GM19452 (cell line): ENCODE measurements around the gene SMAD1.
"Not testable (repeated sequence)": the region's sequence is repeated elsewhere in the genome, so short reads cannot be mapped to it uniquely, and the experiment has no call there.

Experiments
- ATAC-seq: cut with Tn5 transposase; IDR thresholded peaks from one replicate; pipeline ENCODE4 v1.9.1; 2021; ENCODE audit not compliant: unreplicated experiment

SMAD1 gene

DNA sequence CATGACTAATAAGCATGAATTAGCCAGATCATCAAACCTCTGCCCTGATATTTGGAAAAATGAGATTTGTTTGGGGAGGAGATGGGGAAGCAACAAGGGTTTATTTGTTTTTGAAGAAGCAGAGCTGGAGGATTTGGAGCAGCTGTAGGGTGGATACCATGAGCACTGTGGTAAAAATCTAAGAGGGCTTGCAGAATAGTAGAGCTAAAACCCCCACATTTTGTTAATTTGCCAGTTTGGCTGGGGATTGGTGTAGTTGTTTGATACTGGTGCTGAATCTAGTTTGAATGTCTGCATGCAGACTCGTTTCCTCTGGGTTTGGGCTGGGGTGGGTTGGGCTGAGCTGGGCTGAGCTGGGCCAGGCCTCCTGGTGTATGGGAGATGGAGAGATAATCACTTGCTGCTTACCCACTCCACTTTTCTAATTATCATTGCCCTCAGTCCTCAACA is 43.7 kb downstream of the SMAD1 start:
- ATAC-seq, result no peak

DNA sequence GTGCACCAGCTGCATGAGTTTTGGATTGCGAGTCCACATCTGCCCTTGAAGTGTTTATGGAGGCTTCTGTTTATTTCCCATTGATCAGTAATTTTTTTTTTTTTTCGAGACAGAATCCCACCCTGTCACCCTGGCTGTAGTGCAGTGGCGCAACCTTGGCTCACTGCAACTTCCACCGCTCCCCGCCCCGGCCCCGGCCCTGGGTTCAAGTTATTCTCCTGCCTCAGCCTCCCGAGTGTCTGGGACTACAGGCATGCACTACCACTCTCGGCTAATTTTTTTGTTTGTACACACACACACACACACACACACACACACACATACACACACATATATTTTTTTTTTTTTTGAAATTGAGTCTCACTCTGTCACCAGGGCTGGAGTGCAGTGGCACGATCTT is 46.1 kb downstream of the SMAD1 start:
- no peak for ATAC-seq

DNA sequence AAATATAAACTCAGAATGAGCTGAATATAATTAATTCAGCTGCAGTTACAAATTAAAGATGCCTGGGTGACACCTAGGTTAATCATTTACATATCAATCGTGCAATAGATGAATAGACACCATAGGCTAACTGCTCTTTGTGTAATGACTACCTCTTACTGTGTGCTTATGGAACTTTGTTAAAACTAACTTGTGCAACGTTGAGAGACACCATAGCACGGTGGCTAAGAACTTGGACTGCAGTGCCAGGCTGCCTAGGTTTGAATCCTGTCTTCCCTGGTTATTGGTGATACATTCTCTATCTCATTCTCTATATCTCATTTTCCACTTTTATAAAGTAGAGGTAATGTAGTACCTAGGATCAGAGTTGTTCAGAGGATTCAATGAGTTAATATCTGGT is 46.9 kb downstream of the SMAD1 start:
- ATAC-seq, result no peak

DNA sequence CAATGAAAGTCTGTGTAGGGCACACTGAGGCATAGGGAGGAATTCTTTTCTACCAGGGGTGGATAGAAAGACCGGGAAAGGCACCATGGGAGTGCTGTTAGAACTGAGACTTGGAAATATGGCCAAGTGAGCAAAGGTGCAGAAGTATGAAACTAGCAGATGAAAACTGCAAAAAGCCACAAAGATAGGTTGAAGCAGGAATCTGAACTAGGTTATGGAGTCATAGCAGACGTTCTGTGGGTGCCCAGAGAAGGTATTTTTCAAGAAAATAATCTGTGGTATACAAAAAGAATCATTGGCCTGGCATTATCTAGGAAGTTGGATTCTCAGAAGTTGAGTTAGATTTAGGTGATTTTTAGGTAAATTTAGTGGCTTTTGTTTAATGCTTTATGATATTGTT is 48.5 kb downstream of the SMAD1 start:
- ATAC-seq, result no peak

DNA sequence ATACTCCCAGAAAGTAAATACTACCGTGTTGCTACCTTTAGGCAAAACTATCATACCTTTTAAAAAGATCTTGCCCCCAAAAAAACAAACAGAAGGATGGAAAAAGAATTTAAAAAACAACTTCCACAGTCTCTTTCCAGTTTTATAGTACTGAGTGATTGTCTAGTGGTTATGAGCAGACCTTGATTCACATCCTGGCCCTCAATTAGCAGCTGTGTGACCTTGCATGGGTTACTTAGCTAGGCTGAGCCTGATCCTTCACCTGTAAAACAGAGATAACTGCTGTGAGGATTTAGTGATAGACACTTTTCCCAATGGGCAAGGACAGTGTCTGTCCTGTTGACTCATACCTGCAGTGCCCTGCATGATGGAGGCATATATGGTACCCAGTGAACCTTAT is 49.0 kb downstream of the SMAD1 start:
- no peak for ATAC-seq

DNA sequence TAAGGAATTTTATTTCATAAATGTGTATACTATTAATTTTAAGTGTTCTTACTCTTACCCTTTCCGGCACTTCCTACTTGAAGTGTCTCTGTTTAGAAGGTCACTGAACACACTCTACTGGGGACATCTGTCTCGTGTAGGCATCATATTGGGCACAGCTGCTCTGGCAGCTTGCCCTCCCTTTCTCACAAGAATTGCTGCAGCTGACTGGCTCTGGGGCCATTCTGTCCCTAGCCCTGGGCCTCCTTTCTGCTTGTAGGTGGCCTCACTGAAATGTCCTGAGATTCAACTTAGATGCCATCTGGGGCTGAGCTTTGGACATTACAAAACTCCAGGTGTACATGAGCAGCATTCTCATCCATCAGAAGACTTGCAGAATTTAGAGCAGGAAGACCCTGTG is 49.6 kb downstream of the SMAD1 start:
- no peak for ATAC-seq

DNA sequence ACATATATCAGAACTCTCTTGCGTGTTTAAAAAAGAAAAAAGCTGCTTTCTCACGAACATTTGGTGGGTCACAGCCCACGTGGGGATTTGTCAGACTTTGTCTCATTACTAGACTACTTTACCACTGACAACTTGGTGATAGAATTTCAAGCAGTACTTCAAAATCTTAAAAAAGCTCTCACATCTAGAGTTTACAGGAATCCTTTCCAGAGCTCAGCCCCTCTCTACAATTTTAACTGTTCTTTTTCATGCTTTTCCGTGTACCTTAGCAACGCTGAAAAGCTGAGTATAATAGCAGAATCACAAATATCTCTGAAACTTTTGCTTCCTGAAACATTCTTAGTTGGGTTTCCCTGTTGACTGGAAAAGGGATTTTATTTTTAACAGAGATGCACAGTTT is 50.2 kb downstream of the SMAD1 start:
- no peak for ATAC-seq

DNA sequence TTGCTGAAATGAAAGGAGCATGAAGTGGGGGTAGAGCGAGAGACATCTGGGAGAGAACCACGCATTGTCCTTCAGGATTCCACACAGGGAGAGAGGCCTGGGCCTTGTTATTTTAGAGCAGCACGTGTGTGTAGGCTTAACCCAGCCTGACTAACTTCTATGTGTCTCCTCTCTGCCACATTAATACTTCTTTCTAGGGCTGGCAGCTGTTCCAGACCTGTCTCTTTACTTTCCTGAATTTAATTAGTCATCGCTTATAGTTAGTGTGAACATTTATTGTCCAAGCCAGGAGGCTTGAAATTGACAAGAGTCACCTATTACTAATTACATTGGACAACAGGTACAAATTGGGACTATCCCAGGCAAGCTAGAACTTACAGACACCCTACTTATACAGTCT is 51.3 kb downstream of the SMAD1 start:
- no peak for ATAC-seq

DNA sequence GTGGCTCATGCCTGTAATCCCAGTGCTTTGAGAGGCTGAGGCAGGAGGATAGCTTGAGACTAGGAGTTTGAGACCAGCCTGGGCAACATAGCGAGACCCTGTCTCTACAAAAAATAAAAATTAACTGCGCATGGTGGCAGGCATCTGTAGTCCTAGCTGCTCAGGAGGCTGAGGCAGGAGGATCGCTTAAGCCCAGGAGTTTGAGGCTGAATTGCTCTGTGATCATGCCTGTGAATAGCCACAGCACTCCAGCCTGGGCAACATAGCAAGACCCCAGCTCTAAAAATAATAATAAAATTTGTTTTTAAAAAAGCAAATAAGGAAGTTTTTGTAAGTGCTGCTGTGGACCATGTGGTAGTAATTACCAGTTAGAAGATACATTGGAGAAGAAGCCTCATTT is 51.8 kb downstream of the SMAD1 start:
- not testable (repeated sequence) for ATAC-seq

DNA sequence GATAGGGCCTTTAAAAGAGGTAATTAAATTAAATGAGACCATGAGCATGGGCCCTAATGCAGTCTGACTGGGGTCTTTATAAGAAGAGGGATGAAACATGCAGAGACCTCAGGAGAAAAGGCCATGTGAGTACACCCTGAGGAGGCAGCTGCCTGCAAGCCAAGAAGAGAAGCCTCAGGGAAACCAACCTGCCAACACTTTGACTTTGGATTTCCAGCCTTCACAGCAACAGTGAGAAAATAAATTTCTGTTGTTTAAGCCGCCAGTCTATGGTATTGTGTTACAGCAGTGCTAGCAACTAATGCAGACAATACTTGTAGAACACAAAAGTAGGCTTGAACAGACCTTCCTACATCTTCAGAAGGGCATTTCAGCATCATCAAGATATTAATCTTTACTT is 52.3 kb downstream of the SMAD1 start:
- no peak for ATAC-seq

DNA sequence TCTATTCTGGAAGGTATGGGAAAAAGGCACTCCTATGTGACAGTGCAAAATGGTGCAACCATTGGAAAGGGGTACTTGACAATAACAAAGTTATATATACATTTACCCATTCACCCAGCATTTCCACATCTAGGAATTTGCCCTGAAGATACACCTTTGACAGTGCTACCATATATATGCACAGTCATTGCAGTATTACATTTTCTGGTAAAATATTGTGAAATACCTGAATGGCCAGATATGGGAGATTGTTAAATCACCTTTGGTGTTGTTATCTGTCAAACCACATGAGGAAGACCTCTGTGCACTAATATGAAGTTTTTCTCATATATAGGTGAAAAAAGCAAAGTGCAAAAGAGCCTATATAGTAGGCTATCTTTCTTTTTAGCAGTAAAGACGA is 53.5 kb downstream of the SMAD1 start:
- no peak for ATAC-seq

DNA sequence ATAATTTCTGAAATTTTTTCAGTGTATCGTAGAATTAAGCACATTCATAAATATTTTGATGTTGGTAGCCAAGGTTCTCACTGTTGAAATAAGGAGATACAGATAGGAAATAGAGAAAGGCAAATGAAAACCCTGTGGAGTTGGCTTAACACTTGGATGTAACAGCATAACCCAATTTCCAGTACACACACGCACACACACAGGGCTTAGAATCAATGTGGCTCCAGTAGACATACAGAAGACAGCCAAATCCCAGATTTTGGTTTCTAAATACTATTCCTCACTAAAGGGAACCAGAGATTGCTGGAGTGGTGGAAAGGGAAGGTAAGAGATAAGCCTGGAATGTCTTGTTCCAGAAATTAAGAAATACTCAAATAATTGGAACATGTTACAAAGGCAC is 54.4 kb downstream of the SMAD1 start:
- no peak for ATAC-seq

DNA sequence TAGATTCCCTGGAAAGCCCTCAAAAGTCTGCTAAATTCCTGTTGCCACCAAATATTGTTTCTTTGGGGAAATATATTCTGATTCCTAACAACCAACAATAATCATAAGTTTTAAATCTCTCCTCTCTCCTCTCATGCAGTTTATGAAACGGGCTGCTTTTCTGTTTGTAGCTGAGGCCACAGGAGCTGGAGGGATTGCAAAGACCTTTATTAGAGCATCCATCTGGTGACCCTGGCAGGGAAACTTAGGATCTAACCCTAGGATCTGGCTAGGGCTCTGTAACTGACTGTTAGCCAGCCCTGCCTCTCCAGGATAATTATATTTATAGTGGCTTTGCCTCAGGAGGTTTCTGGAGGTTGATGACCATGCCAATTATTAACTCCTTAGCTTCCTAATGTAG is 56.9 kb downstream of the SMAD1 start:
- no peak for ATAC-seq

DNA sequence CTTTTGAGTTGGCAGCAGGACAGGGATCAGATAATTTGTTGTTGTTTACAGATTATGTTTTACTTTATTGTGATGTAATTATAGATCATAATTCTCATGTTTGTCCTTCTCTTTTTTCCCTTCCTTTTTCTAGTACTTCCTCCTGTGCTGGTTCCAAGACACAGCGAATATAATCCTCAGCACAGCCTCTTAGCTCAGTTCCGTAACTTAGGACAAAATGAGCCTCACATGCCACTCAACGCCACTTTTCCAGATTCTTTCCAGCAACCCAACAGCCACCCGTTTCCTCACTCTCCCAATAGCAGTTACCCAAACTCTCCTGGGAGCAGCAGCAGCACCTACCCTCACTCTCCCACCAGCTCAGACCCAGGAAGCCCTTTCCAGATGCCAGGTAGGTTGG is 58.0 kb downstream of the SMAD1 start:
- no peak for ATAC-seq

DNA sequence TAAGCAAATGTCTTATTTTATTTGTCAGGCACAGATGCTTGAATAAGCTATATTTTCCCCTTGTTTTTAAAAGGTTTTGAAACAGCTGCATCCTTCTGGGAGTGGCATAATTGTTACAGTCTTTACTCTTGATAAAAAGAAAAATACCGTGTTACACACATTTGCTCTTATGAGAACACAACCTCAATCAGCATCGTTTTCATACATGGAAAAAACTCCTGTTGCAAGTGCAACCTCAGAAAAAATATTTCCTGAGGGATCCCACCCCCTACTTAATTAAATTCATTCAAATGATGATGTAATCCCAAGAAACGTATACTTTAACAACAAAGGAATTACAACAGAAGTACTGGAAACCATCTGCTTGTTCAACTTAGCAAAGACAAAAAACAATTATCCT is 58.6 kb downstream of the SMAD1 start:
- no peak for ATAC-seq

DNA sequence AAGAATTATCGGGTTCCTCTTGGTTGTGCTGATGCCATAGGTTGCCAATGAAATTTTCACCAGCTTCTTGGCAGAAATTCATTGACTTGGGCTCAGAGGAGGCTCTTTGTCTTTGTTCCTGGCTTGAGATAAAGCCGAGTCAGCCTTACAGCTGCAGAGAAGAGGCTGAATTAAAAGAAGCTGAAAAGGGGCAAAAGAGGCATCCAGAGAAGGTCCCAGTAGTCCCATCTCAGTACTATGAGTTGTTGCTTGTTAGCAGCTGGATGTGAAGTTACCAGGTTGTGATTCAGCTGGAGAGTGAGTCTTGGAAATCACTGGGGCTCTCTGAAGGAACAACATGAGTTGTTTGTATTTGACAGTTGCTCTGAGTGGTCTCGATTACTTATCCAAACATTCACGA is 59.7 kb downstream of the SMAD1 start:
- no peak for ATAC-seq

DNA sequence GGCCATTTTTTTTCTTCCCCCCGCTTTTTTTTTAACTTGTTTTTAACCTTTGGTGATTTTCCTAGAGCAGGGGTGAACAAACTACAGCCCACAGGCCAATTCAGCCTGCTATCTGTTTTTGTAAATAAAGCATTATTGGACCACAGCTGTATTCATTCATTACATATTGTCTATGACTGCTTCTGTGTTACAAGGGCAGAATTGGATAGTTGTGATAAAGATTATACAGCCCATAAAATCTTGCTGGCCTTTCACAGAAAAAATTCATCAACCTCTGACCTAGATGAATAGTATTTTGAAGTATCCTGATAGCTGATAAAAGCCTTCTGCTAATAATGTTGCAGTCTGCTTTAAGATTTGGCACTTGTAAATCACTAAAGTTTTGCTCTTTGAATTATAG is 63.4 kb downstream of the SMAD1 start:
- no peak for ATAC-seq

DNA sequence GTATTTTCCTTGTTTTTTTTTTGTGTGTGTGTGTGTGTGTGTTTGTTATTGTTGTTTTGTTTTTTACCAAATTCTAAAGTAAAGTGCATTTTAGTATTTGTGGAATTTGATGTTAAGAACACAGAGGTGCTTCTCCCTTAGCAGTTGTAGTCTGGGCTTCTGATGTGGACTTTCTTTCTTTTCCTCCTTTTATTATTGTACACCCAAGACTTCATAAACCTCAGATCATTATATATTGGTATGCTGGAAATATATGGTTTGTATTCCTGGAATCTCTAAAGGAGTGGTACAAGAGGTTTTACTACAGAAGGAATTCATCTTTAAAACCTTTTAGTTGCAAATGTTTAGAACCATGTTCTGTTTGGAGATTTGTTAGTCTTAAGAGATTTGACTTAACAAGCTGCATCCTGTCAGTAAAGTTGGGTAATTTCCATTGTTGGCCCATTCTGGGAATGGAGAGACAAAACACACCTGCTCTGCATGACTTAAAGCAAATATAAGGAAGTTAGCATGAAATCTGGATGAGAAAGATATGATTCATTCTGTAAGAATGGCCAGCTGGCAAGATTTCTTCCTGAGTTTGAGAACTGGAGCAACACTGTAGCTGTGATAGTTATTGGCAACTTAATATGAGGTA is 64.0 kb downstream of the SMAD1 start:
- ATAC-seq, result no peak

DNA sequence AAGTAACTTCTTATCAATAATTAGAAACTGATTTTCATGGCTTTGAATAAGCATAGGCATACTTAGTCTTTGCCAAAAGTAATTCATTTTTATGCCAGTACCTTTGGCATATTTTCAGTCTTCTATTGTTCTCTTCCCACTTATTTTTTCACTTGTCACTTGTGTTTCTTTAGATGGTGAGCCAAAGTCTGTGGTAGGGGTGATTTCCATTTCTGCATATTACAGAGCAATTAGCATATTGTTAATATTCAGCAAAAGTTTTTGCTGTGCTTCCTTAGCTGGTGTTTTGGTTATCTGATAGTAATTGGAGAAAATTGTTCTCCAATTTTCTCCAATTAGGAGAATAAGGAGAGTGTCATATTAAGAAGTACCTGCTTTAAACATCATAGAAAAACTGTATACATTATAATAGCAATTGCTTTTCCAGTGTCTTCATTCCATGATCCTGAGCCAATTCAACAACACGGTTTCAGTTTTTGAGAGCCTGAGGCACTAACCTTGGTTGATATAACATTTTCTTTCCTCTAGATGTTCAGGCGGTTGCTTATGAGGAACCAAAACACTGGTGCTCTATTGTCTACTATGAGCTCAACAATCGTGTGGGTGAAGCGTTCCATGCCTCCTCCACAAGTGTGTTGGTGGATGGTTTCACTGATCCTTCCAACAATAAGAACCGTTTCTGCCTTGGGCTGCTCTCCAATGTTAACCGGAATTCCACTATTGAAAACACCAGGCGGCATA is 64.7 kb downstream of the SMAD1 start:
- no peak for ATAC-seq

DNA sequence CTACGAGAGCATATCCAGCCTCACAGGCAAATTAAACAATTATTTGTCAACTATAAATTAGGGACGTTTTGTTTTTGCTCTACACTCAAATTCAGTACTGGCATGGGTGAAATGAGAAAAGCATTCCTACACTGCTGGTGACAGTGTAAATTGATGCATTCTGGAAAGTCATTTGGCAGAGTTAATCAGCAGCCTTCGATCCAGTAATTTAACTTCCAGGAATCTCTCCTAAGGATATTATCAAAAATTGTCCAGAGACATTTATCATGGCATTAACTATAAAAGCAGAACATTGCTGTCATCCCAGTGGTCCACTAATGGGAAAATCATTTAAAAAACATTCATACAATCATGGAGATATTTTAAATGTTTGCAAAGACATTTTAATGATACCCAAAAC is 70.0 kb downstream of the SMAD1 start:
- ATAC-seq, result no peak

DNA sequence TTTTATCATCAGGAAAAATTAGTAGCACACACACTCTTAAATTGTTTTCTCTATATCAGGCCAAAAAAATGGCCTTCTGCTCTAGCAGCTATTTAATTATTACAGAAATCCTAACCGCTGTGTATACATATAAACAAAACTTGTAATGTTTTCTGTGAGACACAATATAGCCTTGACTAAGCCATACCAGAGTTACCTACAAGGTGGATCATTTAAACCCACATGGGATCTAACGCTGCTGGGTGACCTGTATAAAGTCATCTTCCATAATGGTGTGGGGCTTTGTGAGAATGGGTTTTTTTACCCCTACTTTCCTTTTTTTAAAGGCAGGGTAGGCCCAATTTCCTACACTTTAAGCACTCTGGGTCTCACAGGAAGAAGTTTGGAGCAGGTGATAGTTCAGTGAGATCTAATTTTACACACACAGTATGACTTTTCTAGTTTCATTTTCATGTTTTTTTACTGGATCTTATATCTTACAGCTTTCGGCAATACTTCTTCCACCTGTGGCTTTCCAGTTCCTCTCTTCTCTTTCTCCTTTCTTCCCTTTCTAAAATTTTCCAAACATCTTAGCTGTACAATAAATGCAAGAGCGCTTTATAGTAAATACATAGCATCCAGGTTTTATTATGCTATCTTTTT is 70.6 kb downstream of the SMAD1 start:
- peak; percentile 75 for ATAC-seq

DNA sequence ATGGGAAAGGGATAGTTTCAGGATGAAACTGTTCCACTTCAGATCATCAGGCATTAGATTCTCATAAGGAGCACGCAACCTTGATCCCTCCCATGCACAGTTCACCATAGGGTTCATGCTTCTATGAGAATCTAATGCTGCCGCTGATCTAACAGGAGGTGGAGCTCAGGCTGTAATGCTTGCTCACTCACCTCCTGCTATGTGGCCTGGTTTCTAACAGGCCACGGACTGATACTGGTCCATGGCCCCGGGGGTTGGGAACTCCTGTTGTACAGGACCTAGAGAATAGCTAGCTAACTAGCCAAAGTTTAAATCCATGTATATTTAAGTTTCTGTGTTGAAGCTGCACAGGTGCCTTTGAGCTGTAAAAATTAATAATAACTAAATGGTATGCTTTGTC is 71.7 kb downstream of the SMAD1 start:
- ATAC-seq, result no peak
